A673 (cell line): ENCODE measurements around the gene FGF6.

Experiments used
- EZH2 ChIP-seq: fragments of 200-600 bp; sonication (generic); IDR thresholded peaks from 2 replicates; pipeline ENCODE4 v1.6.1; 2017; ENCODE audit warnings: borderline replicate concordance, low read depth, mild to moderate bottlenecking, mixed read lengths, antibody characterized with exemption, low read length; ENCODE audit not compliant: poor library complexity, severe bottlenecking
- TF ChIP-seq, protein P1 (sequence below): fragments of 300-800, 200-600 bp; sonication (generic); conservative IDR thresholded peaks from 2 replicates; pipeline ENCODE4 v1.5.1; 2017; ENCODE audit warnings: low read depth, mild to moderate bottlenecking, antibody characterized with exemption, low read length, moderate library complexity, mixed read lengths

DNA sequence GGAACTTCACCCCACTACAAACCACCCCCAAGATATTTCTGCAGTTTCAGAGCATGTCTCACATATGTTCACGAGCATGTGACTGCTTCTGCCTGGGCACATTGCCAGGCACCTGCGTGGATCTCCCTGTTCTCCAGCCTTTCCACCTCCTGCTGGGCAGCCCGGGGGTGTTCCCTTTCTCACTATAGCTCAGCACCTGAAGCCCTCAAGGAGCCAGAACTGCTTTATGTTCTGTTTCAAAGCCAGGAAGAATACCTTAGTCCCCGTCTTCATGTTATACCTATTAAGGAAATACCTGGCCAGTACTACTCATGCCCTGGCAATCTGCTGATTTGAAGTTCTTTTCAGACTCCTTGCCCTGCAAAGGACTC lies 4.2 kb upstream of the FGF6 start:
- TF ChIP-seq EZH2, result no peak
- TF ChIP-seq, protein P1, sequence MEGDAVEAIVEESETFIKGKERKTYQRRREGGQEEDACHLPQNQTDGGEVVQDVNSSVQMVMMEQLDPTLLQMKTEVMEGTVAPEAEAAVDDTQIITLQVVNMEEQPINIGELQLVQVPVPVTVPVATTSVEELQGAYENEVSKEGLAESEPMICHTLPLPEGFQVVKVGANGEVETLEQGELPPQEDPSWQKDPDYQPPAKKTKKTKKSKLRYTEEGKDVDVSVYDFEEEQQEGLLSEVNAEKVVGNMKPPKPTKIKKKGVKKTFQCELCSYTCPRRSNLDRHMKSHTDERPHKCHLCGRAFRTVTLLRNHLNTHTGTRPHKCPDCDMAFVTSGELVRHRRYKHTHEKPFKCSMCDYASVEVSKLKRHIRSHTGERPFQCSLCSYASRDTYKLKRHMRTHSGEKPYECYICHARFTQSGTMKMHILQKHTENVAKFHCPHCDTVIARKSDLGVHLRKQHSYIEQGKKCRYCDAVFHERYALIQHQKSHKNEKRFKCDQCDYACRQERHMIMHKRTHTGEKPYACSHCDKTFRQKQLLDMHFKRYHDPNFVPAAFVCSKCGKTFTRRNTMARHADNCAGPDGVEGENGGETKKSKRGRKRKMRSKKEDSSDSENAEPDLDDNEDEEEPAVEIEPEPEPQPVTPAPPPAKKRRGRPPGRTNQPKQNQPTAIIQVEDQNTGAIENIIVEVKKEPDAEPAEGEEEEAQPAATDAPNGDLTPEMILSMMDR, result no peak
